Activated T-cell treated with anti-CD3 and anti-CD28 coated beads, Interleukin-2, amount 50 U/mL, for 4 hours (primary cell): Measurements from ENCODE around the gene PRSS1. TPM values are rescaled to one million over a fixed set of nuclear protein-coding genes. Genes with fewer than 3 reads are reported as not detected.
"Not testable (repeated sequence)": the region's sequence is repeated elsewhere in the genome, so short reads cannot be mapped to it uniquely, and the experiment has no call there.

Experiments used
- ATAC-seq, 2 donors: fragments of 200-7000 bp; cut with Tn5 transposase; one replicate each; pipeline ENCODE4 v1.10.0; 2021
- DNase-seq: peaks from one replicate; pipeline ENCODE4 v3.0.0-alpha.2; 2020
- H3K27me3 Mint-ChIP-seq: one replicate; pipeline ENCODE4 v1.8.0; 2021; ENCODE audit warnings: low read depth, mixed read lengths
- H3K36me3 Mint-ChIP-seq: one replicate; pipeline ENCODE4 v1.8.0; 2022; ENCODE audit warnings: mixed read lengths; ENCODE audit not compliant: insufficient read depth
- H3K4me1 Mint-ChIP-seq: one replicate; pipeline ENCODE4 v1.8.0; 2021; ENCODE audit warnings: low read depth, mixed read lengths
- H3K4me3 Mint-ChIP-seq: one replicate; pipeline ENCODE4 v1.8.0; 2021; ENCODE audit warnings: mild to moderate bottlenecking, moderate library complexity, mixed read lengths
- H3K9me3 Mint-ChIP-seq: one replicate; pipeline ENCODE4 v1.8.0; 2021; ENCODE audit warnings: mixed read lengths
- total RNA-seq, 3 donors: library from RNA; stranded (reverse); gene quantifications; one replicate each; pipeline ENCODE4 v1.2.1, GENCODE V29; 2021

The PRSS1 gene
- 10 to 100 TPM in 1 of 3 donors, 1 to 10 TPM in 2; 6.6 to 11.7 (median 9.2) TPM for total RNA-seq

- H3K36me3 Mint-ChIP-seq = no peaks in the 10 kb centered on the region
- no peak for DNase-seq
- no peaks in the 10 kb centered on the region for H3K27me3 Mint-ChIP-seq
- H3K4me3 Mint-ChIP-seq = no peak within 1 kb of the TSS
- ATAC-seq = no peak
- H3K9me3 Mint-ChIP-seq = no peaks in the 10 kb centered on the region
- no peaks in the 10 kb centered on the region for H3K4me1 Mint-ChIP-seq
Observed at GRCh38 chr7:142749218-142749993, at the start of gene PRSS1. TSS of gene PRSS1 (plus strand) at chr7:142749472. CDS start at chr7:142749485, 13 bp downstream.

GRCh38 chr7:142700935-142701334, 48.3 kb upstream of the PRSS1 start:
- Mint-ChIP-seq H3K4me3 (peak overlapping the region; percentile 13), H3K4me1 (peaks cover 37% of the 10 kb centered on the region)
- not testable (repeated sequence) for H3K27me3 Mint-ChIP-seq, H3K36me3 Mint-ChIP-seq, H3K9me3 Mint-ChIP-seq, ATAC-seq, DNase-seq

- H3K9me3 Mint-ChIP-seq = no peaks in the 10 kb centered on the region
- no peak for ATAC-seq
Observed at GRCh38 chr7:142703655-142704305, 45.5 kb upstream of the PRSS1 start.

GRCh38 chr7:142708726-142709125, 40.5 kb upstream of the PRSS1 start:
- ATAC-seq, H3K9me3 Mint-ChIP-seq, H3K4me3 Mint-ChIP-seq, DNase-seq, H3K27me3 Mint-ChIP-seq, H3K36me3 Mint-ChIP-seq: not testable (repeated sequence)
- H3K4me1 Mint-ChIP-seq = peaks cover 39% of the 10 kb centered on the region

More at GRCh38 chr7:142703655-142704305, 45.5 kb upstream of the PRSS1 start:
- H3K4me1 Mint-ChIP-seq = peaks cover 32% of the 10 kb centered on the region
- no peak for DNase-seq
- no peaks in the 10 kb centered on the region for H3K36me3 Mint-ChIP-seq
- H3K27me3 Mint-ChIP-seq = no peaks in the 10 kb centered on the region
- H3K4me3 Mint-ChIP-seq = no peak overlapping the region

- H3K36me3 Mint-ChIP-seq = no peaks in the 10 kb centered on the region
- no peaks in the 10 kb centered on the region for H3K27me3 Mint-ChIP-seq
- peak overlapping the region; percentile 21 for H3K4me3 Mint-ChIP-seq
- ATAC-seq (no peak), DNase-seq (no peak)
- H3K9me3 Mint-ChIP-seq = no peaks in the 10 kb centered on the region
- peaks cover 51% of the 10 kb centered on the region for H3K4me1 Mint-ChIP-seq
Observed at GRCh38 chr7:142709921-142710320, 39.4 kb upstream of the PRSS1 start.

GRCh38 chr7:142711196-142711595, 38.1 kb upstream of the PRSS1 start:
- peaks cover 63% of the 10 kb centered on the region for H3K4me1 Mint-ChIP-seq

GRCh38 chr7:142711746-142712616, 37.3 kb upstream of the PRSS1 start:
- Mint-ChIP-seq H3K4me1 (peaks cover 71% of the 10 kb centered on the region), H3K27me3 (no peaks in the 10 kb centered on the region), H3K9me3 (no peaks in the 10 kb centered on the region), H3K36me3 (no peaks in the 10 kb centered on the region), H3K4me3 (peak overlapping the region; percentile 78)
- ATAC-seq (peak; percentile 72 to 87), DNase-seq (no peak)

More at GRCh38 chr7:142711196-142711595, 38.1 kb upstream of the PRSS1 start:
- Mint-ChIP-seq H3K27me3 (no peaks in the 10 kb centered on the region), H3K9me3 (no peaks in the 10 kb centered on the region), H3K4me3 (peak overlapping the region; percentile 21), H3K36me3 (no peaks in the 10 kb centered on the region)
- DNase-seq (no peak), ATAC-seq (no peak)

- Mint-ChIP-seq H3K27me3 (no peaks in the 10 kb centered on the region), H3K4me3 (no peak overlapping the region), H3K9me3 (no peaks in the 10 kb centered on the region), H3K36me3 (no peaks in the 10 kb centered on the region), H3K4me1 (peaks cover 75% of the 10 kb centered on the region)
- ATAC-seq (no peak), DNase-seq (no peak)
Observed at GRCh38 chr7:142712617-142712957, 36.7 kb upstream of the PRSS1 start.

- Mint-ChIP-seq H3K4me3 (peak overlapping the region; percentile 57), H3K4me1 (peaks cover 79% of the 10 kb centered on the region), H3K36me3 (no peaks in the 10 kb centered on the region), H3K27me3 (no peaks in the 10 kb centered on the region), H3K9me3 (no peaks in the 10 kb centered on the region)
- DNase-seq (peak; percentile 19), ATAC-seq (peak in 1 of 2 donors; percentile 45)
Observed at GRCh38 chr7:142714375-142714774, 34.9 kb upstream of the PRSS1 start.

- no peak for ATAC-seq
- Mint-ChIP-seq H3K4me3 (peak overlapping the region; percentile 19), H3K36me3 (no peaks in the 10 kb centered on the region), H3K27me3 (no peaks in the 10 kb centered on the region), H3K9me3 (no peaks in the 10 kb centered on the region), H3K4me1 (peaks cover 67% of the 10 kb centered on the region)
- no peak for DNase-seq
Observed at GRCh38 chr7:142716596-142716995, 32.7 kb upstream of the PRSS1 start.

GRCh38 chr7:142717453-142717852, 31.8 kb upstream of the PRSS1 start:
- DNase-seq (no peak), ATAC-seq (no peak)
- no peaks in the 10 kb centered on the region for H3K27me3 Mint-ChIP-seq
- H3K9me3 Mint-ChIP-seq = no peaks in the 10 kb centered on the region
- peak overlapping the region; percentile 64 for H3K4me3 Mint-ChIP-seq
- H3K36me3 Mint-ChIP-seq = no peaks in the 10 kb centered on the region
- H3K4me1 Mint-ChIP-seq = peaks cover 65% of the 10 kb centered on the region

- no peaks in the 10 kb centered on the region for H3K9me3 Mint-ChIP-seq
- ATAC-seq = no peak
- no peaks in the 10 kb centered on the region for H3K27me3 Mint-ChIP-seq
- no peak for DNase-seq
- no peaks in the 10 kb centered on the region for H3K36me3 Mint-ChIP-seq
- peaks cover 63% of the 10 kb centered on the region for H3K4me1 Mint-ChIP-seq
- H3K4me3 Mint-ChIP-seq = peak overlapping the region; percentile 64
Observed at GRCh38 chr7:142718313-142718712, 31.0 kb upstream of the PRSS1 start.

- ATAC-seq = peak in 1 of 2 donors; percentile 39
- peaks cover 44% of the 10 kb centered on the region for H3K4me1 Mint-ChIP-seq
Observed at GRCh38 chr7:142720172-142720773, 29.0 kb upstream of the PRSS1 start.

GRCh38 chr7:142720986-142721385, 28.3 kb upstream of the PRSS1 start:
- H3K4me3 Mint-ChIP-seq = peak overlapping the region; percentile 86

More at GRCh38 chr7:142720172-142720773, 29.0 kb upstream of the PRSS1 start:
- peak overlapping the region; percentile 86 for H3K4me3 Mint-ChIP-seq
- DNase-seq = no peak
- H3K27me3 Mint-ChIP-seq = no peaks in the 10 kb centered on the region
- no peaks in the 10 kb centered on the region for H3K36me3 Mint-ChIP-seq
- H3K9me3 Mint-ChIP-seq = no peaks in the 10 kb centered on the region

More at GRCh38 chr7:142720986-142721385, 28.3 kb upstream of the PRSS1 start:
- Mint-ChIP-seq H3K27me3 (no peaks in the 10 kb centered on the region), H3K36me3 (no peaks in the 10 kb centered on the region), H3K9me3 (no peaks in the 10 kb centered on the region), H3K4me1 (peaks cover 38% of the 10 kb centered on the region)
- DNase-seq (no peak), ATAC-seq (no peak)
